ENCODE measurements around the gene EPAS1. TPM values are rescaled to one million over a fixed set of nuclear protein-coding genes. Genes with fewer than 3 reads are reported as not detected.

The EPAS1 gene
- total RNA-seq, 1 donor from 2014 or later = 1,738 TPM

DNA sequence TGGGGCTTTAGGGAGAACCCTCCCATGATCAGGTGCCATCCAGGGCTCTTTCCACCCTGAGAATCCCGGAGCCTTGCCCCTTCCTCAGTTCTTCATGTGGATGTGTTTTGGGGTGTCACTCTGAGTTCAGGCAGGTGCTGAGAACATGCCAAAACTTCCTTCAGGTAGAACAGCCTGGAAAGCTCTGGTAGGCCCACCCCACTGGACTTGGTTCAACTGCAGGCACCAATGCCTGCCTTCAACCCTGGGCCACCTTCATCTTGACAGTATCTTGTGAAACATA, 85.8 kb downstream of the EPAS1 start:
- Histone ChIP-seq H3K27me3 (no peaks in the 10 kb centered on the region), H3K4me1 (peaks cover 4 to 19% of the 10 kb centered on the region in 2 donors), H3K4me3 (no peak overlapping the region), H3K36me3 (peaks cover 64 to 85% of the 10 kb centered on the region in 2 donors), H3K27ac (peak overlapping the region; percentile 7 to 44), H3K9me3 (no peaks in the 10 kb centered on the region)
- intact Hi-C loops (cut with DNase I) = no loop called here
- DNase-seq (ENCODE audit: low spot score in 2 of 2) = no peak
- TF ChIP-seq, protein P1, sequence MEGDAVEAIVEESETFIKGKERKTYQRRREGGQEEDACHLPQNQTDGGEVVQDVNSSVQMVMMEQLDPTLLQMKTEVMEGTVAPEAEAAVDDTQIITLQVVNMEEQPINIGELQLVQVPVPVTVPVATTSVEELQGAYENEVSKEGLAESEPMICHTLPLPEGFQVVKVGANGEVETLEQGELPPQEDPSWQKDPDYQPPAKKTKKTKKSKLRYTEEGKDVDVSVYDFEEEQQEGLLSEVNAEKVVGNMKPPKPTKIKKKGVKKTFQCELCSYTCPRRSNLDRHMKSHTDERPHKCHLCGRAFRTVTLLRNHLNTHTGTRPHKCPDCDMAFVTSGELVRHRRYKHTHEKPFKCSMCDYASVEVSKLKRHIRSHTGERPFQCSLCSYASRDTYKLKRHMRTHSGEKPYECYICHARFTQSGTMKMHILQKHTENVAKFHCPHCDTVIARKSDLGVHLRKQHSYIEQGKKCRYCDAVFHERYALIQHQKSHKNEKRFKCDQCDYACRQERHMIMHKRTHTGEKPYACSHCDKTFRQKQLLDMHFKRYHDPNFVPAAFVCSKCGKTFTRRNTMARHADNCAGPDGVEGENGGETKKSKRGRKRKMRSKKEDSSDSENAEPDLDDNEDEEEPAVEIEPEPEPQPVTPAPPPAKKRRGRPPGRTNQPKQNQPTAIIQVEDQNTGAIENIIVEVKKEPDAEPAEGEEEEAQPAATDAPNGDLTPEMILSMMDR (IDR thresholded peaks at IDR 0.05) = no peak

- TF ChIP-seq, protein P1 (IDR thresholded peaks at IDR 0.05) = no peak
- peaks cover 55 to 77% of the 10 kb centered on the region in 2 donors for H3K36me3 ChIP-seq
- intact Hi-C loops (cut with DNase I) = no loop called here
Measured at GRCh38 chr2:46383784-46384456, 86.7 kb downstream of the EPAS1 start.

DNA sequence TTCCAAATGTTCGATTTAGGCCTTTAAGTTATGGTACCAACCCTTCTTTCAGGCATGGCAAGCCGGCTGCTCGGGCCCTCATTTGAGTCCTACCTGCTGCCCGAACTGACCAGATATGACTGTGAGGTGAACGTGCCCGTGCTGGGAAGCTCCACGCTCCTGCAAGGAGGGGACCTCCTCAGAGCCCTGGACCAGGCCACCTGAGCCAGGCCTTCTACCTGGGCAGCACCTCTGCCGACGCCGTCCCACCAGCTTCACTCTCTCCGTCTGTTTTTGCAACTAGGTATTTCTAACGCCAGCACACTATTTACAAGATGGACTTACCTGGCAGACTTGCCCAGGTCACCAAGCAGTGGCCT, 87.2 kb downstream of the EPAS1 start:
- peaks cover 51 to 72% of the 10 kb centered on the region in 2 donors for H3K36me3 ChIP-seq
- no peaks in the 10 kb centered on the region for H3K27me3 ChIP-seq
- TF ChIP-seq, protein P1 (IDR thresholded peaks at IDR 0.05) = no peak
- H3K9me3 ChIP-seq = no peaks in the 10 kb centered on the region
- intact Hi-C loops (cut with DNase I) = no loop called here
- H3K27ac ChIP-seq = no peak overlapping the region
- peaks cover 4 to 15% of the 10 kb centered on the region in 2 donors for H3K4me1 ChIP-seq
- peak in 1 of 2 donors; percentile 58 for DNase-seq (ENCODE audit: low spot score in 2 of 2)
- H3K4me3 ChIP-seq = no peak overlapping the region

More at GRCh38 chr2:46383784-46384456, 86.7 kb downstream of the EPAS1 start:
- Histone ChIP-seq H3K9me3 (no peaks in the 10 kb centered on the region), H3K4me1 (peaks cover 4 to 19% of the 10 kb centered on the region in 2 donors), H3K27ac (peak overlapping the region in 1 of 2 donors; percentile 14), H3K4me3 (no peak overlapping the region), H3K27me3 (no peaks in the 10 kb centered on the region)
- peak in 1 of 2 donors; percentile 51 for DNase-seq (ENCODE audit: low spot score in 2 of 2)

- intact Hi-C loops (cut with DNase I) = loop anchor here (5.0 kb wide), 2 partner anchors 159 to 394 kb away; no protein-coding TSS in a partner anchor
- H3K27me3 ChIP-seq = no peaks in the 10 kb centered on the region
- peak overlapping the region; percentile 67 to 81 for H3K27ac ChIP-seq
- H3K4me3 ChIP-seq = peak overlapping the region in 1 of 2 donors; percentile 20
- TF ChIP-seq, protein P1 (IDR thresholded peaks at IDR 0.05) = no peak
- H3K36me3 ChIP-seq = peaks cover 39 to 57% of the 10 kb centered on the region in 2 donors
- H3K4me1 ChIP-seq = peaks cover 4 to 15% of the 10 kb centered on the region in 2 donors
- peak in 1 of 2 donors; percentile 79 for DNase-seq (ENCODE audit: low spot score in 2 of 2)
- no peaks in the 10 kb centered on the region for H3K9me3 ChIP-seq
Measured at GRCh38 chr2:46385786-46386577, 88.8 kb downstream of the EPAS1 start.

GRCh38 chr2:46386763-46387162, 89.6 kb downstream of the EPAS1 start:
- Histone ChIP-seq H3K27me3 (no peaks in the 10 kb centered on the region), H3K36me3 (peaks cover 31 to 49% of the 10 kb centered on the region in 2 donors), H3K4me3 (no peak overlapping the region), H3K4me1 (peaks cover 4 to 15% of the 10 kb centered on the region in 2 donors), H3K27ac (peak overlapping the region; percentile 13 to 37), H3K9me3 (no peaks in the 10 kb centered on the region)
- no peak for DNase-seq (ENCODE audit: low spot score in 2 of 2)
- TF ChIP-seq, protein P1 (IDR thresholded peaks at IDR 0.05) = no peak
- intact Hi-C loops (cut with DNase I) = loop anchor here (1.0 to 5.0 kb wide), 3 partner anchors 23 to 394 kb away; no protein-coding TSS in a partner anchor
